NCI-H510A (cell line): ENCODE measurements around the gene SLCO3A1.
A peak's percentile ranks its signal among the peaks of the same experiment; 100 is the strongest.

ENCODE experiments used
- DNase-seq: peaks from one replicate; lab custom pipeline; 2025; lab: John Stamatoyannopoulos, UW

Gene SLCO3A1

DNA sequence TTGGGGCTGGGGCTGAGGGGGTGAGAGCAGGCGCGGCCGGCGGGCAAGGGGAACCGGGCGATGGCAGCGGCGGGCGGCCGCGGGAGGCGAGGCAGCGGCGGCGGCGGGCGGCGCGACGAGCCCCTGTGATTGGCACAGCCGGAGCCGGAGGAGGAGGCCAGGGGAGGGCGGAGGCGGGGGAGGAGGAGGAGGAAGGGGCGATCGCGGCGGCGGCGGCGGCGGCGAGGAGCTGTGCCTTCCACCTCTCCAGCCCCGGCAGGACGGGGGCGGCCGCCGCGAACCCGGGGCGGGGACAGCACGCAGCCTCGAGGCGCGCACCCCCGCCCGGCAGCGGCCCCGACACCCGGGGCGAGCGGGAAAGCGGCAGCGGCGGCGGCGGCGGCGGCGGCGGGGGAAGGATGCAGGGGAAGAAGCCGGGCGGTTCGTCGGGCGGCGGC is at the start of gene SLCO3A1:
Gene SLCO3A1, plus strand, starts transcription at position 198 of the 437 bp plus-strand sequence.
- peak; percentile 46 for DNase-seq

DNA sequence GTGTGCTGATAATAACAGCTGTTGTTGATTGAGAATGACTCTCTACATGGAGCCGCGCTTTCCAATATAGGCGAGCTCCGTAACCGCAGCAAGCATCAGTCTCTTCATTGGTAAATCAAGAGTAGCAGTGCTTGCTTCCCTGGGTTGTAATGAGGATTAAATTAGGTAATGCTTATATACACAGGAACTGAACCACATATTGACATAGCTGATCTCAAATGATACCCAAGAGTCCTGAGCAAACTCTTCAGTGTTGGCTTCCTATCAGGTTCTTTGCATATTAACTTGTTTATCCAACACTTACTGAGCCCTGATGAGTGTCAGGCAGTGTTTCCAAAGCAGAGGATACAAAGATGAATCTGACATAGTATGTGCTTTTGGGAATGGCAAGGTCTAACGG is 46.4 kb upstream of the SLCO3A1 start:
- peak; percentile 48 for DNase-seq

GRCh38 chr15:91813924-91814323 is 39.6 kb upstream of the SLCO3A1 start:
- no peak for DNase-seq

- no peak for DNase-seq
Observed at GRCh38 chr15:91816942-91817341, 36.6 kb upstream of the SLCO3A1 start.

- DNase-seq = no peak
Observed at GRCh38 chr15:91821458-91821857, 32.0 kb upstream of the SLCO3A1 start.

DNA sequence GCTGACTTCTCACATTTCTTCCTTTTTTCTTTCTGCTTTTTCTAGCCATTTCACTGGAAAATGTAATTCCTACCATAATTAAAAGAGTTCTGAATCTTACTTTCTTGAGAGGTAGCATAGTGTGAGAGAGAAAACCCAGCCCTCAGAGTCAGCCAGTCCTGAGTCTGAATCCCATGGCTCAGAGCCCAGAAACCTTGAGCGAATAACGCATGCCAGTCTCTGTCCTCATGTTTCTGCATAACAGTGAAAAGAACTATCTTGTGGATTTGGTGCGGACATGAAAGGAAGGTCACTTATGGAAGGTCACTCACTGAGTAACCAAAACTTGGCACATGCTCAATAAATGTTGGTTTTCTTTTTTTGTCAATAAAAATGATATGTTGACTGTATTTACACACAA is 29.3 kb upstream of the SLCO3A1 start:
- DNase-seq = no peak

DNA sequence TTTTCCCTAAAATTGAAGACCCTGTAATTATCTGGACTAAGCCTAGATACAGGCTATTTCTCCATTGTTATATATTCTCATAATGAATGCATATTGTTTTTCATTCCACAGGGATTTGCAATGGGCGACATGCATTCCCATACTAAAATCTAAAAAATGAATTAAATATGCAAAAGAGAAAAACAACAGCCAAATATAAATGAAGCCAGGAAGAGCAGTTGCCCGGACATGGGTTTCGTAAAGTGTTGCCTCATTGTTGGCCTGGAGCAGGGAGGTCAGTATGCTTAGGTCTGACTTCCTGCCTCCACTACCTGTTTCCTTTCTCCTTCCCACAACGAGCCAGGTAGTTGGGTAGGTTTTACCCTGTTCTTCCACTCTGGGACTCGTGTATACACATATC is 27.1 kb upstream of the SLCO3A1 start:
- DNase-seq = no peak

DNA sequence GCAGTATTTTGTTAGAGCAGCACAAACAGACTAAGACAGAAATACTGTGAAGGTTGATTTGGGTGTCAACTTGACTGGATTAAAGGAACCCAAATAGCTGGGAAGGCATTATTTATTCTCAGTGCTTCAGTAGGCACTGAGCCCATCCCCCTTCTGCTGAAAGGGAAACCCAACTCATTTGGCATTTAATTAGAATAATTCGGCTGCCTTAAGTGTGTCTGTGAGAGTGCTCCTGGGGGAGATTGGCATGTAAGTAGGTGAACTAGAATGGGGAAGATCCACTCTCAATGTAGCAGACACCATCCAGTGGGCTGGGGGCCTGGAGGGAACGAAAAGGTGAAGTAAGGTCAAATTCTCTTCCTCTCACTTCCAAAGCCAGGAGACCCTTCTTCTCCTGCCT is 20.5 kb upstream of the SLCO3A1 start:
- no peak for DNase-seq

- DNase-seq = no peak
Observed at GRCh38 chr15:91839867-91840266, 13.6 kb upstream of the SLCO3A1 start.

- no peak for DNase-seq
Observed at GRCh38 chr15:91841861-91842260, 11.6 kb upstream of the SLCO3A1 start.

GRCh38 chr15:91844341-91844740 is 9.2 kb upstream of the SLCO3A1 start:
- no peak for DNase-seq

- DNase-seq = no peak
Observed at GRCh38 chr15:91844928-91845327, 8.6 kb upstream of the SLCO3A1 start.

- DNase-seq = no peak
Observed at GRCh38 chr15:91845720-91846119, 7.8 kb upstream of the SLCO3A1 start.

- DNase-seq = no peak
Observed at GRCh38 chr15:91849180-91849579, 4.3 kb upstream of the SLCO3A1 start.

GRCh38 chr15:91849749-91850161 is 3.8 kb upstream of the SLCO3A1 start:
- DNase-seq = no peak

DNA sequence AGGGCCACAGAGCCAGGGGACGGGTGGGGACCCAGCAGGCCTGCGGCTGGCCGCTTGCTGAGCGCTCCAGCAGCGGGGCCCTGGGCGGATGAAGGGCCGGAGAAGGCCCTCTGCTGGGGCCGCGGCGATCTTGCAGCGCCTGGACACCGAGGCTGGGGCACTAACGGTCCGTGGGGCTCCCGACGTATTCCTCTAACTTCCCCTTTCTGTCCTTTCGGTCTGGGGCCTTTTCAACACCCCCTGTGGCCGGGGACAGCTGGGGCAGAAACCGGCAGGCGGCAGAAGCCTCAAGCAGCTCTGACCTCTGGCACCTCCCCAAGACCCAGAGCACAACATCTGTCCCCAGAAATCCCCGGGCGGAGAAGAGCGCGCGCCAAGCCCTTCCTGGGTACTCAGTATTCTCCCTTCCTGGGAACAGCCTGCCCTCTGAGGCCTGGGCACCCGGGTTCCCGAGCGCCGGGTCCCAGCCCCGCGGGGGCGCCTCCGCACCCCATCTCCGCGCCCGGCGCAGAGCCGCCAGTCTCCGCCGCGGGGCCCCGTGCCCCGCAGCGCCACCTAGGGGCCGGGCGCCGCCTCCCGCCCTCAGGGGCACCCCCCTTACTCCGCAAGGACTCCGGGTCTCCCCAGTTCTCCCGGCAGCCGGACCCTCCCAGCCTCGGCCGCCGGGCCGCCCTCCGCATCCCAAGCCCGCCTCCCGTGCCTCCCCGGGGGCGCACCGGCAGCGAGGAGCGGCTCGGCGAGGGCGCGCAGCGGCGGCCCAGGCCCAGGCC is 582 bp upstream of the SLCO3A1 start:
- DNase-seq = no peak

GRCh38 chr15:91853948-91854638 is 585 bp downstream of the SLCO3A1 start:
- DNase-seq = no peak

DNA sequence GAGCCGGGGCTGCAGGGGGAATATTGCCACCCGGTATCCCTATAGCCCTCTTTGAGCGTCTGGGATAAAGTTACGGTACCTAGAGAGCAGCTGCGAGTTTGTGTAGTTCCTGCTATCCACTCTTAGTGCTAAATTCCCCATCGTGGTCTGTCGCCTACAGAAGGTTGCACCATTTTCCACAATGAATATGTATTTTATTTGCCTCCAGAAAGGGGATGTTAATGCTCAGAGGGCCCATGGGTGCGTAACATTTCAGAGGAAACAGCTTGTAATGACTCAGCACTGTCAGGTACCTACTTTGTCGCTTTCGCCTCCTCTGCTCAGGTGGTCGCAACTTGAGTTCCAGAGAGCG is 1.1 kb downstream of the SLCO3A1 start:
- DNase-seq = no peak

GRCh38 chr15:91855241-91855640 is 1.7 kb downstream of the SLCO3A1 start:
- no peak for DNase-seq

DNA sequence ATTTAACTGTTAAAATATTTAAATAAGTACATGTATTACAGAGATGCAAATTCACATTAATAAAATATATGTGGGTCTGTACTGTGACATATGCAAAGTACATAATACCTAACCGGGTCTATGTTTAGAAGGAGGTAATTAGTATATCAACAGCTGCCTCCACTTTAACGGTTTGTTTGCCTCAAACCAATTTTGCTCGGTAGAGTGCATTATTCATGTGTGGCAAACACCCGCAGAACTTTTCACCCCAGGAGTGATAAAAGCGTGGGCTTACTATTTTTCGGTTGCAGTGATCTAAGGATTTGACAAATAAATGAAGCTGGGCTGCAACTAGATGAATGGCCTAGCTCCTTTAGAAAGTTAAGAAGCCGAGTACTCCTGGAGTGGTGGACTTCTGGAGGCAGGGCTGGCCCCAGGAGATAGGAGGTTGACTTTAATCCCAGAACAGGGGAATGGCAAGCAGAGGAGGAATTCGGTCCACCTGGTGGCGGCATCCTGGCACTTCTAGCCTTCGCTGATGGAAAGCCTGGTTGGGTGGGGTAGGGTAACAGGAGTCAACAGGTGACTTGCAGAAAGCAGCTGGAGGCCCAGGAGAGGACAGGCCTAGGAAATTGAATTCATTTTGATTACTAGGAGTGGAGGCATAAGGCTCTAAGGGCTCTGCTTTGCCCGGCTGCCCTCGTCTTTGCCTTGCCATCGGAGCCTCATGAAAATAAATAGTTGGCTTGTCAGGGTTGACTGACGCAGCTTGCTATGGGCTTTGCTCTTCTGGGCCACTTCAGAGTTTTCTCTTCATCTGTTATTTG is 2.4 kb downstream of the SLCO3A1 start:
- peak; percentile 74 for DNase-seq

GRCh38 chr15:91857224-91857585 is 3.7 kb downstream of the SLCO3A1 start:
- no peak for DNase-seq

GRCh38 chr15:91857772-91858171 is 4.3 kb downstream of the SLCO3A1 start:
- no peak for DNase-seq

- DNase-seq = no peak
Observed at GRCh38 chr15:91860498-91860897, 7.0 kb downstream of the SLCO3A1 start.
